NOMO-1 treated with dmso at 0.1 percent for 144 hours (cell line): ENCODE measurements around the gene PCARE.

ENCODE experiments used
- DNase-seq: peaks from one replicate; lab custom pipeline; 2025; ENCODE audit not compliant: unreplicated experiment; lab: John Stamatoyannopoulos, UW

PCARE gene

GRCh38 chr2:29063646-29064345, 10.5 kb downstream of the PCARE start:
- no peak for DNase-seq

- no peak for DNase-seq
Observed at GRCh38 chr2:29063056-29063455, 11.3 kb downstream of the PCARE start.

GRCh38 chr2:29062371-29062770, 12.0 kb downstream of the PCARE start:
- no peak for DNase-seq

GRCh38 chr2:29061616-29062015, 12.7 kb downstream of the PCARE start:
- DNase-seq: no peak

- DNase-seq: no peak
Observed at GRCh38 chr2:29061176-29061575, 13.1 kb downstream of the PCARE start.

- no peak for DNase-seq
Observed at GRCh38 chr2:29060441-29060840, 13.9 kb downstream of the PCARE start.

GRCh38 chr2:29059624-29060023, 14.7 kb downstream of the PCARE start:
- no peak for DNase-seq

- no peak for DNase-seq
Observed at GRCh38 chr2:29057006-29057405, 17.3 kb downstream of the PCARE start.

- no peak for DNase-seq
Observed at GRCh38 chr2:29056452-29056851, 17.9 kb downstream of the PCARE start.

- DNase-seq: no peak
Observed at GRCh38 chr2:29055601-29056000, 18.7 kb downstream of the PCARE start.

GRCh38 chr2:29054430-29054829, 19.9 kb downstream of the PCARE start:
- no peak for DNase-seq

- DNase-seq: no peak
Observed at GRCh38 chr2:29053670-29054400, 20.5 kb downstream of the PCARE start.

- DNase-seq: no peak
Observed at GRCh38 chr2:29053223-29053622, 21.1 kb downstream of the PCARE start.

GRCh38 chr2:29052807-29053206, 21.5 kb downstream of the PCARE start:
- no peak for DNase-seq

GRCh38 chr2:29051730-29052129, 22.6 kb downstream of the PCARE start:
- no peak for DNase-seq

GRCh38 chr2:29050591-29050990, 23.7 kb downstream of the PCARE start:
- DNase-seq: no peak

GRCh38 chr2:29047083-29047845, 27.1 kb downstream of the PCARE start:
- no peak for DNase-seq

GRCh38 chr2:29046321-29046720, 28.0 kb downstream of the PCARE start:
- DNase-seq: no peak

- DNase-seq: no peak
Observed at GRCh38 chr2:29044459-29044858, 29.9 kb downstream of the PCARE start.

- DNase-seq: no peak
Observed at GRCh38 chr2:29042561-29043075, 31.7 kb downstream of the PCARE start.

GRCh38 chr2:29041161-29041660, 33.1 kb downstream of the PCARE start:
- no peak for DNase-seq
